HepG2 (cell line): ENCODE results near the gene GRID1.

ENCODE experiments used
- ATF7-NPFF ChIP-seq: sonication (generic); formaldehyde crosslinking; IDR thresholded peaks from 2 replicates; pipeline ENCODE4 v1.8.1; 2023; ENCODE audit warnings: mild to moderate bottlenecking, low read depth, missing genetic modification reagents, moderate library complexity
- CEBPB ChIP-seq: IDR thresholded peaks from 2 replicates; pipeline ENCODE4 v1.6.1; 2011; ENCODE audit warnings: low read depth, low read length, improper control_type of control experiment, borderline replicate concordance
- CTCF ChIP-seq: sonication (generic); formaldehyde crosslinking; IDR thresholded peaks from 2 replicates; pipeline ENCODE4 v1.5.0; 2020; ENCODE audit warnings: mild to moderate bottlenecking, missing genetic modification reagents, moderate library complexity
- ELF3 ChIP-seq: IDR thresholded peaks from 2 replicates; pipeline ENCODE4 v1.6.1; 2016; ENCODE audit warnings: missing genetic modification reagents, missing compliant biosample characterization
- HHEX ChIP-seq: IDR thresholded peaks from 2 replicates; pipeline ENCODE4 v1.6.1; 2016; ENCODE audit warnings: control low read depth
- IRF2 ChIP-seq: IDR thresholded peaks from 2 replicates; pipeline ENCODE4 v1.6.1; 2018; ENCODE audit warnings: missing genetic modification reagents, missing compliant biosample characterization
- MXI1 ChIP-seq: IDR thresholded peaks from 3 replicates; pipeline ENCODE4 v1.6.1; 2012; ENCODE audit warnings: low read depth, low read length, inconsistent platforms, borderline replicate concordance
- NONO ChIP-seq, 2 experiments: fragments of 450-650 bp in 1 of 2; sonication (generic) in 1 of 2; formaldehyde crosslinking in 1 of 2; IDR thresholded peaks in 1 of 2; conservative IDR thresholded peaks in 1 of 2; 2 replicates each; pipeline versions ENCODE4 v1.6.1 to v1.8.0; 2017 to 2022; ENCODE audit warnings: mild to moderate bottlenecking in 1 of 2, missing genetic modification reagents in 1 of 2, moderate library complexity in 1 of 2
- PHF20 ChIP-seq: sonication (generic); formaldehyde crosslinking; IDR thresholded peaks from 2 replicates; pipeline ENCODE4 v1.5.0; 2020; ENCODE audit warnings: mild to moderate bottlenecking, missing genetic modification reagents
- REST ChIP-seq, 2 experiments: IDR thresholded peaks; 2 replicates each; pipeline ENCODE4 v1.6.1; 2011 to 2012; ENCODE audit warnings: low read length in 2 of 2, borderline replicate concordance in 1 of 2, low read depth in 1 of 2, mild to moderate bottlenecking in 1 of 2, moderate library complexity in 1 of 2
- RXRA ChIP-seq: sonication (generic); formaldehyde crosslinking; IDR thresholded peaks from 2 replicates; pipeline ENCODE4 v1.5.1; 2020; ENCODE audit warnings: missing genetic modification reagents
- ZNF383 ChIP-seq: sonication (generic); formaldehyde crosslinking; IDR thresholded peaks from 2 replicates; pipeline ENCODE4 v1.4.0; 2020; ENCODE audit warnings: missing genetic modification reagents, mild to moderate bottlenecking, borderline replicate concordance
- TF ChIP-seq, protein P1 (sequence below): sonication (generic); formaldehyde crosslinking; IDR thresholded peaks from 2 replicates; pipeline ENCODE4 v1.8.1; 2023; ENCODE audit warnings: missing genetic modification reagents, mild to moderate bottlenecking, borderline replicate concordance

GRCh38 chr10:86247073-86247472, 119.5 kb downstream of the GRID1 start:
- TF ChIP-seq, protein P1, sequence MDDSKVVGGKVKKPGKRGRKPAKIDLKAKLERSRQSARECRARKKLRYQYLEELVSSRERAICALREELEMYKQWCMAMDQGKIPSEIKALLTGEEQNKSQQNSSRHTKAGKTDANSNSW (CRISPR knock-in tag), result no peak
- no peak for TF ChIP-seq NONO (IDR thresholded peaks at IDR 0.05)
- no peak for TF ChIP-seq NONO (CRISPR knock-in tag; conservative IDR thresholded peaks at IDR 0.05)
- no peak for TF ChIP-seq ATF7-NPFF
- TF ChIP-seq CEBPB, result no peak
- no peak for TF ChIP-seq ZNF383 (CRISPR knock-in tag)
- TF ChIP-seq PHF20 (CRISPR knock-in tag), result no peak
- no peak for TF ChIP-seq RXRA (CRISPR knock-in tag)
- no peak for TF ChIP-seq CTCF (CRISPR knock-in tag)
- no peak for TF ChIP-seq ELF3
- TF ChIP-seq HHEX (CRISPR knock-in tag), result no peak
- TF ChIP-seq REST (IDR thresholded peaks at IDR 0.05; ENCODE audit: borderline replicate concordance in 1 of 2, low read depth in 1 of 2, low read length in 2 of 2), result no peak
- no peak for TF ChIP-seq IRF2
- no peak for TF ChIP-seq MXI1
